HuH-7.5 (cell line): ENCODE measurements around the gene SPRED1.

Source experiments
- DNase-seq: peaks from one replicate; pipeline ENCODE4 v3.0.0; 2011; ENCODE audit warnings: low spot score

The SPRED1 gene

GRCh38 chr15:38252481-38253350 is at the start of gene SPRED1:
Gene SPRED1, plus strand, starts transcription at chr15:38252836. Its CDS starts 350 bp downstream, at chr15:38253186.
- DNase-seq = no peak

GRCh38 chr15:38205526-38206272 is 46.9 kb upstream of the SPRED1 start:
- DNase-seq = no peak

- no peak for DNase-seq
These were observed 45.0 kb upstream of the SPRED1 start for GRCh38 chr15:38207621-38208020.

DNA sequence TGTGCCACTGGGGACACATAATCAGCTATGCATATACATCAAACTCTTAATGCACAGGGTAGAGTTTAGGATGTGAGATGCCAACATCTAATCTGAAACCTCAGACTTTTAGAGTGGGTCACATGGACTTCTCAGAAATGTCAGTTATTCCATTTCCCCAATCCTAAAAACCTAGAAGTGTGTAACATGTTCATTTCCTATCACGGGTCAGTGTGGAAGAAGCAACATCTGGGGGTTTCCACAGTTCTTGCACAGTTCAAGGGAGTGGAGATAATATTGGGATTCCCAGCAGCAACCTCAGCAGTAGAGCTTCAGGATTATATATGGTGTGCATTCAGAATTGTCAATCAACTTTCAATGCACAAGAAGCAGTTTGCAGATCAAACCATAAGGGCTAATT is 44.4 kb upstream of the SPRED1 start:
- DNase-seq = no peak

- no peak for DNase-seq
These were observed 43.9 kb upstream of the SPRED1 start for GRCh38 chr15:38208779-38209178.

DNA sequence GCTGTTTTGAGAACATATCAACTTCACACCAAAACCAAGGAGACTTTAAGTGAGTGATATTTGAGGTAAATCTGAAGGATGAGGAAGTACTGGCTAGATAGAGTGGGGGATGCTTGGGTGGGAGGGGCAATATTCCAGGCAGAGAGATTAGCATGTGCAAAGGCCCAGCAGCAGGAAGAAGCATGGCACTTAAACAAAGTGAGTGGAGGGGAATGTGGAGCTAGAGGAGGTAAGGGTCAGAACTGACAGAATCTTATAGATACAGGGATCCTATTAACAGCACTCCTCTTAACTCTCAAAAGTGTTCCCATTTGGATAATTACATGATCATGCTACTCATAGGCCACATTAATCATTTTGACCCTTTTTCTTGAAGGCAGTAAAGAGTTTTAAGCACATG is 41.4 kb upstream of the SPRED1 start:
- no peak for DNase-seq

DNA sequence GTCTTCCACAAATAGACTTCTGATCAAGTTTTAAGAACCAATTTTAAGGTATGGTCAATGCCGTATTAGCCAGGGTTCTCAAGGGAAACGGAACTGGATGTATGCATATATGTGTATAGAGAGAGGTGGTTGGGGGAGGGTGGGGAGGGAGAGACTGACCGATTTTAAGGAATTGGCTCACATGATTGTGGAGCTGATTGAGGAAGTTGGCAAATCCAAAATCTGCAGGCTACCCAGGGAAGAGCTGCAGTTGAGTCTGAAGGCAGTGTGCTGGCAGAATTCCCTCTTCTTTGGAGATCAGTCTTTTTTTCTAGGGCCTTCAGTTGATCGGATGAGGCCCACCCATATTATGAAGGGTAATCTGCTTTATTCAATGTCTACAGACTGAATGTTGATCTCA is 40.8 kb upstream of the SPRED1 start:
- DNase-seq = no peak

DNA sequence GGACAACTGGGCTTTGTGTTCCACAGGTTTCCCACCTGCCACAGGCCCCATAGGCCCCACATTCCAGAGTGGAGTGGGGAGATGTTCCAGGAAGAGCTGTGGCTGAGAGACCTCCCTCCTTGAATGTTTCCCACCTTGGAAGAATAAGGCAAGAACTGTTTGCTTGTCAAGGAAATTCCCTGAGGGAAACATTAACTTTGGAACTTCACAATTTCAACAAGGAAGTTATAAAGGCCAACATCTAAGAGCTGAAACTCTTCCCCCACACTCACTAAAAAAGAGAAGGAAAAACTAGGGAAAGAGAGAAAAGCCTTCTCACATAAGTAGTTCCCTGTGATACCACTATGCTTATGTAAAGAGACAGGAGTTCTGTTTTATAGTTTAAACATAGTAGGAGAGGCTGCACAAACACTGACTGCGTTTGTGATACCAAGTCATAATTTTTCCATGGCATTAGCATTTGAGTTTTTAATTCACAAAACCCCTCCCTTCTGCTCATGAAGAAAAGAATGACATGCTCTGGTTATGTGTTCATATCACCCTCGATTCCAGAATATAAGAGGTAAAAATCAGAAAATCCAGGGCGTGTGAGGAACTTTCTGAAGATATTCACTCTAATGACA is 39.8 kb upstream of the SPRED1 start:
- DNase-seq = no peak

DNA sequence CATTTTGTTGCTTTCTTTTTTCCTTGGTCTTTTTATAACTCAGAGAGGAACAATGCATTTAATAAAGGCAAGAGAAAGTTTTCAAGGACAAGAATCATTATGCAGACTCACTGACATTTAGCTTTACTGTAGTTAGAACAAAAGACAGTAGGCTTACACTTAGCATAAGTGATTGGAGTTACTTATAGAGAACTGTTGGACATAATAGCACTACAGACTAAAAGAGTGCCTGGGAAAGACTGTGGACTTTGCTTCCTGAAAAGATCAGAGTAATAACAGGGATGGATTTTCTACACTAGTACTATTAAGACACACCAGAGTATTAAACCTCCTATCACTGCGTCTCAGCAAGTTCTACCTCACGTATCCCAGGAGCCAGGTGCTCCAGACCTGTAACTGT is 39.3 kb upstream of the SPRED1 start:
- no peak for DNase-seq

- no peak for DNase-seq
These were observed 36.9 kb upstream of the SPRED1 start for GRCh38 chr15:38215707-38216106.

- no peak for DNase-seq
These were observed 35.9 kb upstream of the SPRED1 start for GRCh38 chr15:38216763-38217162.

DNA sequence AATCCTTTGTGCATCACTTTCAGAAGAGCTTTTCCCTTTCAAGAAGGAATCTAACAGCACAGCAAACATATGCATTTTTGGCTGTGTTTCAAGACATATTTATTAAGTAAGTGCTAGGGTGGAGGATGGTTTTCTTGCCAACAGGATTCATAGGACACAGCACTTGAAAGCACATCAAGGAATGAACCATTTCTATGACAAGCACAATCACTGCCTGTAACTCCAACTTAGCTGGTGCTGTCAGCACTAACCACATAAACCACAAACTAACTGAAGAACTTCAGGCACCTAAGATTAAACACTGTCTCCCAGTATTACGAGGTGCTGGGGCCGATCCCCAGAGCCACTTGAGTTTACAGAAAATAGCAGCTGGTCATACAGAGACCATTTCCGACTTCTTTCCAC is 35.4 kb upstream of the SPRED1 start:
- no peak for DNase-seq

DNA sequence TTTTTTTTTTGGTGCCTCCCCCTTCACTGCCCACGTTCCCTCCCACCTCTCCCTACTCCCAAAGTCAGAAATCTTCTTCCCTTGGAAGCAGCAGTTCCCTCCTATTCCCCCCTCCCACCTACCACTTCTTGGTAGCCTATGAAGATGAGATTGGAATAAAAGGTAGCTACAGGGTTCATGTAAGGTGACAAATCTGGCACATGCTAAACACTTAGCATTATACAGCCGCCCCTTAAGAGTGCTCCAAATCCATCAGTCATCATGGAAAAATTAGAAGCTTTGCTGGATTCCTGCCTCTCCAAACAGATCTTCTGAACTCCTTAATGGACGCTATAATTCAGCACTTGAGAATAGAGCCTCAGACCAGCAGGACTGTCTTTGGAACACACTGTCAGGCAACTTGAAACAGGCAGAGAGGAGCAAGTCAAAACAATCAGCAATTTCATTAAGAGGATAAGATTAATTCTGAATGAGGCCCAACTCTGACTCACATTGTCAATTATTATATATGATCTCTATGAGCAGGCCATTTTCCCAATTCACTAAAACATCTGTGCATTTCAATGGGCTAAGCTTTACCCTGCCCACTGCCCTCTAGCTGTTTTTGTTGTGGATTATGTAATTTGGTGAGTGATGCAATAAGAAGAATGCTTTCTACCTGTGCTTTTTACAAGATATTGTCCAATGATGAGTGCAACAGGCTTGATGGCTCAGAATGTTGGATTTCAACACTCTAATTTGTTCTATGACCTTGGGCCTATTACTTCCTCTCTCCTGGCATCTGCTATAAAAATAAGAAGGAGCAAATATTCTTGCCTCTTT is 34.6 kb upstream of the SPRED1 start:
- no peak for DNase-seq

- DNase-seq = no peak
These were observed 31.9 kb upstream of the SPRED1 start for GRCh38 chr15:38220606-38221273.

DNA sequence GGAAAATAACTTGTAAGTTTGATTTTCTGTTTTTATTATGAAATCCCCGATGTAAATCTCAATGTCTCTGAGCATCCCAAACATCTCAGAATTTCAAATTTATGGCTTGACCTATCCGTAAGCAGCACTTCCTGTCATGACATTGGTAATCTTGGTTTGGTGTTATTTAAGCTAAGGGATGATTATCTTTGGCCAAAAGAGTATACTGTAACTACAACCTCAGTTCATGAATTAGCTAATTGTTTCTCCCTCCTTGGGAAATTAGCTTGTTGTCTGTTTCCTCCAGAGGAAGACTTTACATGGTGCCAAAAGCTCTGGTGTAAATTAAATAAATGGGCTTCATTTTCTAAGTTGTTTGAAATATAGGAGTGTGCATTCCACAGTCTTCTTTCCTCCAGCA is 28.1 kb upstream of the SPRED1 start:
- DNase-seq = no peak

- DNase-seq = no peak
These were observed 27.3 kb upstream of the SPRED1 start for GRCh38 chr15:38225381-38225780.

DNA sequence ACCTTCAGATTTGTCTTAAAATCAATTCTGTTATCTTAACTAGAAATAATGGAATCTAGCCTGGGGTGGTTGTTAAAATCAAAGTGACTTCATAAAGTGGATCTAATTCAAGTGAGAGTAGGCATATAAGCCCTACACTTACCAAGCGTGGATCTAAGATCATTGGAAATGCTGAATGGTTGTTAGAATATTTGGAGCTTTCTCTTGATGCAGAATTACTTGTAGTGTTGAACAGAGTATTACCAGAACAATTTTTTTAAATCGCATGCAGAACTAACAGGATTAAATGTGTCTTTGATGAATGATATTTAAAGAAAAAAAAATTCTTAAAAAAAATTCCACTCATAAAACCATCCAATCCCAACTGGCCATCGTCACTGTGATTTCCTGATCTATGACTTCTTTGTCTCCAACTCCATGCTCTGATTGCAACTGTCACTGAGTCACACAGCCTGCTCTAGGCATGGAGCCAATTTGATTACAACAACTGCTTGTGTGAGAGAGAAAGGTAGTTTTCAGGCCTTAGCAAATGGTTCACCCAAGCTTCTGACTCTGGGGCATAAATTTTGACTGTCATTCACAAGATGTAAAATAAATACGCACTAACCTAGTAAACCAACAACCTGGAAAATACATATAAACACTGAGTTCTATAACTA is 25.9 kb upstream of the SPRED1 start:
- no peak for DNase-seq

DNA sequence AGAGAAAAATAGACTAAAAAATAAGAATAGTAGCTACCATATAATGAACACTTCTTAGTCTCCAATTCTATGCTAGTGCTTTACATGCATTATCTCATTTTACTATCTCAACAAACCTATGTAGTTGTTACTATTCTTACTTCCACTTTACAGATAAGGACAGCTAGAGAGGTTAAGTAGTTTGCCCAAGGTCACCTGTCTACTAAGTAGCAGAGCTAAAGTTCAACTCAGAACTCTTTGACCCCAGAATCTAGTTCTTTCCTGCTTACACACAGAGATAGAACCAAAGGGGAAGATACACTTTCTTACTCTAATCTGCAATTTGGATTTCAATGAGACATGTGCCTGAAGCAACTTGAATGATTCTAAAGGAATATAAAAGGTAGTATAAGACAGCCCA is 24.7 kb upstream of the SPRED1 start:
- DNase-seq = no peak

DNA sequence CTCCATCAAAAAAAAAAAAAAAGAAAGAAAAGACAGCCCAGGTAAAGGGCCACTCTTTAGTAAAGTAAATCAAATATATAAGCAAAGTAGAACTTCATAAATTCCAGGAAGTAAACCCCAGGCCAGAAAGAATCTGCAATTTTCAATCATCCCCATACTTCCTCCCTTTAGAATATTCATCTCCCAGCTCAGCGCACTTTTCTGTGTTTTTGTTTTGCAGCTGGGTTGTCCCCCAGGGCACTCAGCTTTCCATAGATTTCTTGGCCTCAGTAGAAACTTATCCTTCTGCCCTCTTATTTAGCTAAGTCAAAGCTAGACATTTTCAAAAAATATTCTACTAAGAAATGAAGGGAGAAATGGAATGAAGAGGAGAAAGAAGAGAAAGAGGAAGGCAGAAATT is 24.0 kb upstream of the SPRED1 start:
- no peak for DNase-seq

DNA sequence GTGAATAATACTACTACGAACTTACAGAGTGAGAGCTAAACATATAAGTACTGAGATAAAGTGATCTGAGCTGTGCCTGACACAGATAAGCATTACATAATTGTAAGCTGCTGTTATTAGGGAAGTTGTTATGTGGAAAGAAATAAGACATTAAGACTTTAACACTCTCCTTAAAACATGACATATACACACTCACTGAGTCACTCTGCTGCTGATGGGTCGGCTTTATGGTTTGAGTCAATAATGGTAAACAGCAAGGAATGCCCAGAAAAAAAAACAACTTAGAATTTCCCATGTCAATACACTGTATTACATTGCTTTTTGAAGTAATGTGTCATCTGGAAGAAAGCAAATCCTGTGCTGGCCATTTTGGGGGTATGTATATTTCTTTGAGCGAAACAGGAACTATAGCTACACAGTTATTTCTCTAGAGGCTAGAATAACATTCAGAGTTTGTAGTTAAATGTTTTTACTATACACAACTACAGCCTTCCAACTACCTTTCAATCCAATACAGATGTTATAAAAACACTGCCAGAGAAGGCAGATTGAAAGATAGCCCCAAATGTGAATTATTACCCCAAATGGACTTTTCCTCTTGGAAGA is 22.8 kb upstream of the SPRED1 start:
- no peak for DNase-seq

DNA sequence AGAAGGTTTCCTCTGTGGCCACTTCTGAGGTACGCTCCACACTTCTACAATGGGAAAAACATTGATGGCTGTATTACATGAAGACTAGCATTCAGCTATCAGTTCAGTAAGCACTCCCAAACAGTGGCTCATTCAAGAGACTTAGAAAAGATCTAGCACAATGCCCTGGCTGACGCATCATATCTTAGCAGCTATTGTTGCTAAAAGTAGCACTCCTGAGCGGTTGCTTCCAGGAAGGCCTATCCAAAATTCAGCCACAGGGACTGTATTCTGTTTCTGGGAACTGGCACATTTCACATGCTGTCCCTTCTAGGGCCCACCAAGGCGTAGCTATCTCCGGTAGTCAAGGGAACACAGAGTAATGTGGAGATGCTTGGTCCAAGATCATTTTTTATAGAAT is 21.2 kb upstream of the SPRED1 start:
- no peak for DNase-seq
